HG02571 (cell line): ENCODE data around the gene FALEC.
"Not testable (repeated sequence)": the region's sequence is repeated elsewhere in the genome, so short reads cannot be mapped to it uniquely, and the experiment has no call there.

ENCODE experiments used
- ATAC-seq: cut with Tn5 transposase; IDR thresholded peaks from one replicate; pipeline ENCODE4 v1.9.1; 2021; ENCODE audit warnings: mild to moderate bottlenecking, moderate library complexity; ENCODE audit not compliant: unreplicated experiment

The FALEC gene

DNA sequence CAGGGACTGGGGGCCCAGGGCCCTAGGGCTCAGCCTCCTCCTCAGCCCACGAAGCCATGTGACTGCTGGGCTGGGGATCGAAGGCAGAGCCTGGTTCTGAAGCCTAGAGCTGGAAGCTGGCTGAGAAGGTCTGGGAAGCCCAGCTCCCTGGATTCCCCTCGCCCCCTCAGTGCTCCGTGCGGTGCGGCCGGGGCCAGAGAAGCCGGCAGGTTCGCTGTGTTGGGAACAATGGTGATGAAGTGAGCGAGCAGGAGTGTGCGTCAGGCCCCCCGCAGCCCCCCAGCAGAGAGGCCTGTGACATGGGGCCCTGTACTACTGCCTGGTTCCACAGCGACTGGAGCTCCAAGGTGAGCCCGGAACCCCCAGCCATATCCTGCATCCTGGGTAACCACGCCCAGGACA, 42.8 kb downstream of the FALEC start:
- ATAC-seq, result no peak

DNA sequence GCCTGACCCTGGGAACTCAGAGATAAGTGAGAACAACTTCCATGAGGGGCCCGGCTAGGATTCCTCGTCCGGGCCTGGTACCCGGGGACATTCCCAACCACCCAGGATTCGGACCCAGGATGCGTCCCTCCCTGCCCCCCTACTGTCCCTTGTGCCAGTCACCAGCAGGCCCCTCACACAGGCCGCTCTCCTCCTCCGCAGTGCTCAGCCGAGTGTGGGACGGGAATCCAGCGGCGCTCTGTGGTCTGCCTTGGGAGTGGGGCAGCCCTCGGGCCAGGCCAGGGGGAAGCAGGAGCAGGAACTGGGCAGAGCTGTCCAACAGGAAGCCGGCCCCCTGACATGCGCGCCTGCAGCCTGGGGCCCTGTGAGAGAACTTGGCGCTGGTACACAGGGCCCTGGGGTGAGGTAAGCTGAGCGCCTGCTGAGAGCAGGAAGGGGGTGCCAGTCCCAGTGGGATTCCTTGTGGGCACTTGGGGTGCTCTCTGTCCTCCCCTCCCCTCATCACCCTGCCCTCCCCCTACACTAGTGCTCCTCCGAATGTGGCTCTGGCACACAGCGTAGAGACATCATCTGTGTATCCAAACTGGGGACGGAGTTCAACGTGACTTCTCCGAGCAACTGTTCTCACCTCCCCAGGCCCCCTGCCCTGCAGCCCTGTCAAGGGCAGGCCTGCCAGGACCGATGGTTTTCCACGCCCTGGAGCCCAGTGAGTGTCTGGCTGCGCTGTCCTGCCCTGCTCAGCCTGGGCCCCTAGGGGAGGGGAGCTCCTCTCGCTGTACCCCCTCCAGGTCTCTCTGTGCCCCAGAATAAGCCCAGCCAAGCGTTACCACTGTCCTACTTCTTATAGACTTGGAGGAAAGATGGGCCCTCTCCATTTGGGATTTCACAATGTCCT, 43.5 kb downstream of the FALEC start:
- ATAC-seq, result no peak

DNA sequence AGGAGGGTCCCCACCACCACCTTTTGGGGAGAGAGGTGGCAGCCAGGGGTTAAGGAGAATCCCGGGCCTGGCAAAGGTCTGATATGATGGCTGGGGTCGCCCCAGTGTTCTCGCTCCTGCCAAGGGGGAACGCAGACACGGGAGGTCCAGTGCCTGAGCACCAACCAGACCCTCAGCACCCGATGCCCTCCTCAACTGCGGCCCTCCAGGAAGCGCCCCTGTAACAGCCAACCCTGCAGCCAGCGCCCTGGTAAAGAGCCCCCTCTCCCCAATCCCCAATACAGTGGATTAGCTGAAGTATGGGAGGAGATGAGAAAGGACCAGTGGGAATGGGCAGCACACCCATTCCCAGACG, 44.1 kb downstream of the FALEC start:
- ATAC-seq, result no peak

- no peak for ATAC-seq
Measured at GRCh38 chr1:150560011-150560438, 44.5 kb downstream of the FALEC start.

- ATAC-seq, result peak; percentile 22
Measured at GRCh38 chr1:150560576-150561253, 45.2 kb downstream of the FALEC start.

- peak; percentile 23 for ATAC-seq
Measured at GRCh38 chr1:150561254-150561973, 45.9 kb downstream of the FALEC start.

- ATAC-seq, result peak; percentile 36
Measured at GRCh38 chr1:150561974-150562445, 46.5 kb downstream of the FALEC start.

DNA sequence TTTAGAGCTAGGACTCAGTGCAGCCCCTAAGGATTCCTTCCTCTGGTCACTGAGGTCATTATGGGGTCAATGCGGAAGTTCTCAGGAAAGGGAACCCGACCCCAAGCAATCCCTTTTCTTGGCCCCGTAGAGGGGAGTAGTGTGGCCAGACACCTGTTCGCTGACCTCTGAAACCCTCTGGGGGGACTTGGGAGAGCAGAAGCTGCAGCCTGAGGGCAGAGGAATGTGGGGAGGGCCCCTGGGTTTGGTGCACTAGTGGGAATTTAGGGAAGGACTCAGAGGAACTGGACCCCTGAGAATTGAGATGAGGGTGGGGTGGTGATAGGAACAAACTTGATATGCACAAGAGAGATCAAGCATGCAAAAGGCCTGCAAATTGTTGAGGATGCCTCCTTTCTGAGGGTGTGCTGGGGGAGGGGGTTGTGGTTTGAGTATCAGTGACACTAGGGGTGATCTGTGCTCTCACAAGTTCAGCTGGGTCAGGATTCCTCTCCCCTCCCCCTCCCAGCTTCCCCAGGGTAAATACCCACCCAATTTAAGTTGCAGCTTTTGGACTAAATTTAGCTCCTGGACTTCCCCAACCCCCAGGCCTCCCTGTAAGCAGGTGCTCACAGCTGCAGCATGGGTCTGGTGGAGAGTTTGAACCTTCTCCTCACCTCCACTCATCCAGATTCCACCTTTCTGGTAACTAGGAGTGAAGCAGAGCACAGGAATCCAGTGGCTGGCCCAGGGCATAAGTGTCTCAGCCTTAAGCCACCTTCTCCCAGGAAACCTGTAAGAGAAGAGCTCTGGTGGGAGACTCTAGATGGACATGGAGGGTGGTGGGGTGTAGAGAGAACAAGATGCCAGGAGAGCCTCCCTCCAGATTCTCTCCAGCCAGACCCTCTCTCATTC, 47.1 kb downstream of the FALEC start:
- peak; percentile 37 for ATAC-seq

GRCh38 chr1:150563340-150564038, 47.9 kb downstream of the FALEC start:
- peak; percentile 18 for ATAC-seq

DNA sequence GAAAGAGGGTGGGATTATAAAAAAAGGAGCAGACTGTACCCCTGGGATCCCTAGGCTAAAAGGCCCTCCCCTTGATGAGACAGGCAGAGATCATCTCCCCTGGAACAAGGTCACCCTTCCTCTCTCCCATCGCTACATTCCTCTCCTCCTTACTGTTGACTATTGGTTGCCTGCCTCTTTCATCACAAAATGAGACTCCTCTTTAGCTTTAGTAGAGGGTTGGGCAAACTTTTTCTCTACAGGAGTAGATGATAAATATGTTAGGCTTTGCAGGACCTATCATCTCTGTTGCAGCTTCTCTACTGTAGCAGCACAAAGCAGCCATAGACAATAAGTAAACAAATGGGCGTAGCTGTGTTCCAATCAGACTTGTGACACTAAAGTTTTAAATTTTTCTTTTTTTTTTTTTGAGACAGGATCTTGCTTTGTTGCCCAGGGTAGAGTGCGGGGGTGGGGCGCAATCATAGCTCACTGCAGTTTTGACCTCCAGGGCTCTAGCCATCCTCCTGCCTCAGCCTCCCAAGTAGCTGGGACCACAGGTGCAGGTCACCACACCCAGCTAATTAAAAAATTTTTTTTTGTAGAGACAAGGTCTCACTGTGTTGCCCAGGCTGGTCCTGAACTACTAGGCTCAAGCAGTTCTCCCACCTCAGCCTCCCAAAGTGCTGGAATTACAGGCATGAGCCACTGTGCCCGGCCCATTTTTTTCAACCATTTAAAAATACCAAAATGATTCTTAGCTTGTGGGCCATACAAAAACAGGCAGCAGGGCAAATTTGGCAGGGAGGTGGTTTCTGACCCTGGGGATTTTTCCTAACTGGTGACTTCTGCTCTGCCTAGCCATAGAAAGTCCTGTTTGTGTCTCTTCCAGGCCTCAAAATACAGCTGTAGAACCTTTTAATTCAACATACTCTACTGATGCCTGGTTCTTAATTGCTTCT, 48.8 kb downstream of the FALEC start:
- no peak for ATAC-seq

DNA sequence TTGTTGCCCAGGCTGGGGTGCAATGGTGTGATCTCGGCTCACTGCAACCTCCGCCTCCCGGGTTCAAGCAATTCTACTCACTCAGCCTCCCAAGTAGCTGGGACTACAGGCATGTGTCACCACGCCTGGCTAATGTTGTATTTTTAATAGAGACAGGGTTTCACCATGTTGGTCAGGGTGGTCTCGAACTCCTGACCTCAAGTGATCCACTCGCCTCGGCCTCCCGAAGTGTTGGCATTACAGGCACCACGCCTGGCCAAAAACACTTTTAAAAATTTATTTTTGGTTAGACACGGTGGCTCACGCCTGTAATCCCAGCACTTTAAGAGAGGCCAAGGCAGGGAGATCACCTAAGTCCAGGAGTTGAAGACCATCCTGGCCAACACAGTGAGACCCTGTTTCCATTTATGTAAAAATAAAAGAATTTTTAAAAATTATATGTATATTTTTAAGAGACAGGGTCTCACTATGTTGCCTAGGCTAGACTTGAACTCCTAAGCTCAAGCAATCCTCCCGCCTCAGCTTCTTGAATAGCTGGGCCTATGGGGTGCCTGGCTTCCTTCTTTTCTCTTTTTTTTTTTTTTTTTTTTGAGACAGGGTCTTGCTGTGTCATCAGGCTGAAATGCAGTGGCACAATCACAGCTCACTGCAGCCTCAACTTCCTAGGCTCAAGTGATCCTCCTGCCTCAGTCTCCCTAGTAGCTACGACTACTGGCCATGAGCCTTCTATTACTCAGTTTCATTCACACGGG, 49.9 kb downstream of the FALEC start:
- ATAC-seq, result not testable (repeated sequence)

GRCh38 chr1:150566589-150567340, 51.2 kb downstream of the FALEC start:
- no peak for ATAC-seq

DNA sequence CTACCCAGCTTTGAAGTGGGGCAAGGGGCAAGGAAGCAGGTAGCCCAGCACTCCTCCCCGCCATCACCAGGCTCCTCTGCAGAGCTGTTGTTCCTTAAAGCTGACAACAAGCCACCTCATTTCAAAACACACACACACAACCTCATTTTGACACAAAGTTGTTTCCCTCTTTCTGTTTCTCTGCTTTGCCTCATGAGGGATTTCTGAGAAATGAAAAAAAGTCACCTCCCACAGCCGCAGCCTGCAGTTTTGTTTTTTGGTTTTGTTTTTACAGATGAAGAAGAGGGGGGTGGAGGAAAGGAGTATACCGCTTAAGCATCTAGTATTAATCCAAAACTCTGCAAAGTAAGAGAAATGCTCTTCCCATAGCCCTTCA, 51.8 kb downstream of the FALEC start:
- no peak for ATAC-seq

DNA sequence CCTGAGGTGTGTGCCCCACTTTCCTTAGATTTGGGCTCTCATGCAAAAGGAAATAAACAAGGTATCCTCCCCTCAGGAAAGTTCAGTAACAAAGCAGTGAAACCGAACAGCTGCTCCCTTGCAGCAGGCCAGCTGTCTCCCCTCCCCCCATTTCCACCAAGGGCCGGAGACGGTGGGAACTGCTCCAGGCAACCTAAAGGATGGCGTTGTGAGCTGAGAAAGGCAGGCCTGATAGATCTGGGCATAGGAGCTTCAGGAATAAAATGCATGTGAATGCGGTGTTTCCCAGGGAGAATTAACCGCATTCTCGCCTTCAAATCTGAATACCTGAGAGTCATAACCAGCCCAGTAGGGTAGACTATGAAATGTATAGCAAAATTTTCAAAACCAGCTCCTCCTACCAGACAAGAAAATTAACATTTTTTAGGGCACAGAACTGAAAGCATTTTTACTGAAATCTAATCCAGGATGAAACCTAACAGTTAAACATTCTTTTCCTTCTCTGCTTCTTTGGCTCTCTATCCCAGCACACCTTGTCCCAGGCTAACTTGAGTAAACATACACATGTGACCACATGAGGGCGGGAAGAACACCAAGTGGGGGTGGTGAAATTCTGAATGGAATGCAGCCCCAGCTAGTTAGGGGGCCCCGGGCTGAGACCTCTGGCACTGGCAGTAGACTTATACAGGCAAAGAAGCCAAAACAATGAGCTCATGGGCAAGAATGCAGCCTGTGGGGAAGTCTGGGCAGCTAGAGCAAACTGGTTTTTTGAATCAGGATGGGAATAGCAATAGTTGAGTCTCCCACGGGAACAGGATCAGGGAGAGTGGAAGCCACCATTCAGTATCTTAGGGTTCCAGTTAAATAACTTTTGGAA, 52.4 kb downstream of the FALEC start:
- no peak for ATAC-seq

DNA sequence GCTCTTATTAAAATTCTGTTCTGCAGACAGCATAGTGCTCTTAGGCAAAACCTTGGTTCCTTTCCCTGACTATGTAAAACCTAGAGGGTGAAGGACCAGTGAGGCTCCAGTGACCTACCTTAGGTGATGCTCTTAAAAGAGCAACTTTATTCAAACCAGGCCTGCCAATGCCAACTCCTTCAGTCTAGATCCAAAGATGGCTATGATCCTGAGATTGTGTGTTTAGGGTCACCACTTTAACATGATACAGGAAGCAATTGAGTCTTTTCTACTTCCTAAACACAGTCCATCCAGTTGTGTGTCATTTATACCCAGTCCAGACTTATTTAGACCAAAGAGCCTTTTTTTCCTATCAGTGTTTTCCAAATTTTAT, 53.0 kb downstream of the FALEC start:
- no peak for ATAC-seq

DNA sequence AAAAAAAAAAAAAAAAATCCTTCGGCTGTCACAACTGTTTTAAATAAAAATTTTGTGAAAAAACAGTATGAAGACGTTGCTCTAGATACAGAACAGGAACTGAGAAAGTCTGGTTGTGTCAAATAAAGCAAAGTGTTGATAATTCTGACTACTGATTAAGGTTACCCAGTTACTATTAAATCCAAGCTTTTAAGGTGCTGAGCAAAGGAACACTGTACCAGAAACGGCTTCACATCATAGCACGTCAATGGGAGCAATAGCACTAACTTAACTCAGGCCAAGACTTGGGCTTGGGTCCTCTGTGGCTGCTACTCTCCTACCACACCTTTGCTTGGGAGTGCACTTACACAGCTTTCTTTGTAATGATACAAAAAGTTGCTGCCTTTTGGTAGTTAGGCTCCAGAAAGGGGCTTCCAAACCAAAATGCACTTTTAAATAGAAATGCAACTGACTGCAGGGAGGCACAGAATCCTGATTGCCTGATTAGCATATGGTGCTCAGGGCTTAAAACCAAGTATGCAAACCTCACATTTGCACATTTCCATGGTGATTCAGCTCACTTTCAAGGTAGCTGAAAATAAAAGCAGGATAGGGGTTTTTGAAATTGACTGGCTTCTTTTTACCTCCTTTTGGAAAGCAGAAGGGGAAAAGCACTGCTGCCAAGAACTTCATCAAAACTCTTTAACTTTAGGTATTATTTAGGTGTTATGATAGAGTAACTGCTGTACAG, 57.5 kb downstream of the FALEC start:
- no peak for ATAC-seq
